Stimulated activated CD8-positive, alpha-beta memory T cell treated with anti-CD3 and anti-CD28 coated beads, Interleukin-7, amount 100 ng/mL, for 24 hours (primary cell): Measurements from ENCODE around the gene NTN1.

ENCODE experiments used
- DNase-seq: peaks from one replicate; pipeline ENCODE4 v3.0.0-alpha.2; 2020; ENCODE audit warnings: low read depth

The NTN1 gene

DNA sequence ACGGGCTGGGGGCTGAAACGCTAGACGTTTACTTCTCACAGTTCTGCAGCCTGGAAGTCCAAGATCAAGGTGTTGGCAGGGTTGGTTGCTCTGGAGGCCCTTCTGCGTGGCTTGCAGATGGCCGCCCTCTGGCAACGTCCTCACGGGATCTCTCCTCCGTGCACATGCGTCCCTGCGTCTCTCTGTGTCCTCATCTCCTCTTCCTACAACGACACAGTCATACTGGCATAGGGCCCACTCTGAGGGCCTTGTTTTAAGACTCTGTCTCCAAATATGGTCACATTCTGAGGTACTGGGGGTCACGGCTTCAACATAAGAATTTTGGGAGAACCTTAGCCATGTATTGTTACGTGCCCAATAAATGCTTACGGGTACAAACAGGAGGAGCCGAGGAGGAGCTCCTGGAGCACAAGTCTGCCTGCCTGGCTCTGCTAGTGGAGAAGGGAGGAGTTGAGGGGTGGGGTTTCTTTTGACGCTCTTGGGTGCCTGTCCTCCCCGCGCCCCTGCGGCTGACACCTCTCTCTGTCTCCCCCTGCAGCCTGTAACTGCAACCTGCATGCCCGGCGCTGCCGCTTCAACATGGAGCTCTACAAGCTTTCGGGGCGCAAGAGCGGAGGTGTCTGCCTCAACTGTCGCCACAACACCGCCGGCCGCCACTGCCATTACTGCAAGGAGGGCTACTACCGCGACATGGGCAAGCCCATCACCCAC is 141.1 kb downstream of the NTN1 start:
- no peak for DNase-seq

DNA sequence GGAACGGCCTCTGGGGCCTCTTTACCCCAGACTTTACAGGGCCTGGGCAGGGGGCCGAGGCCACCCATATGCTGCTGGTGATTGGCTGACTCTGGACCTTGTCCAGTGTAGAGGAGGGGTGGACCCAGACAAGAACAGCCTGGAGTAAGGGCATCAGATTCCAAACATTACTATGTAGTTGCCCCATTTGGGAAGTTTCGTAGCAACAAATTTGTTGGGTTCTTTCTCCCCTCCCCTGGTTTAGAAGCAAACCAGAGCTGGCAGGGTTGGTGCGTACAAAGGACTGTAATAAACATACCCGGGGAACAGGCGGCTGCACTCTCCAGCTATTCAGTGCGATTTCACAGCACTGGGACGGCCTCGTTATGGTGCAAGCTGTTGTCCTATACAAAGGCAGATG is 145.5 kb downstream of the NTN1 start:
- DNase-seq = no peak

DNA sequence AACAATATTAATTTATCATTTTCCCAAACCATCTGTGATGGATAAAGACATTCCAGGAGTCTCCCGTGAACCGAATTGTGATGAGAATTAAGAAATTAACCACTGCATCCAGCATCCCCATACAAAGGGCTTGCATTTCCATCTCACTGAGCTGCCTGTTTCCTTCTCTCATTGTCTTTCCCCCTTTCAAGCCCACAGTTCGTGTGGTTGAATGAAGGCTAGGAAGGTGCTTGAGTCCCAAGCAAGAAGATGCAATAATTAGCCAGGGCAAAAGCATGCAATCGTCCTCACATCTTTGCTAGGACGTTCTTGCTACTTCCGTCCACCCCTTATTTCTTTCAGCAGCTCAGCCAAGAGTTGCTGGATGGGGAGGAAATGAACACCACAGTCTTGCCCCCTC is 146.1 kb downstream of the NTN1 start:
- no peak for DNase-seq

DNA sequence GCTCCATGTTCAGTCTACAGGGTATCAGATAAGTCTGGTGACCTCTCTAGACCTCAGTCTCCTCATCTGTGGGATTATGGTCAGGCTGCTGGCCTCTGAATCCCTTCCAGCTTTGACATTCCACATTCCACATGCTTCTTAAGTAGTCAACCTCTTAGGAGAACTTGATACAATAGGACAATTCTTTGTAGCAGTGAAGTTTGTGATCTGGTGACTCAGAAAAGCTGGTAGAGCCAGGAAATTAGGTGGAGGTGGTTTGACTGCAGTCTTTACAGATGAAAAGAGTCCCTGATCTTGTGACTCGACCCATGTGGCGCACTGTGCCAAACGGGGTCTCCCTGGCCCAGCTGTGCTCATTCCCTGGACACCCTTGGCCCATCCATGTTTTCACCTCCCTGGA is 147.8 kb downstream of the NTN1 start:
- no peak for DNase-seq

DNA sequence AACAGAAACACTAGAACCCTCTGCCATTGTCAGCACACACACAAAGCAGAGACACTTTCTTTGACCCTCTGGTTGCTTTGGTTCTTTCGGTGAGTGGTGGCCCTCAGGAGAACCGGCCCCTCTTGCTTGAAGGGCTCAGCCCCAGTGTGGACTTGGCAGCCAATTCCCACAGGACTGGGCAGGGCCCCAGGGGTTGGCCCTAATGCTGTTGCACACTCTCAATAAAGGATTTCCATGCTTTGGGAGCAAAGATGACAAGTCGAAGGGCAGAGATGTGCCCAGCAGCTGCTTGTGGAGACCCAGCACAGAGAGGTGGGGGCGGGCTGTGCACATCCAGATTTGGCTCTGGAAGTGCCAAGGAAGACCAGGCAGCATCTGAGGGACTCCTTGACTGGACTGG is 149.0 kb downstream of the NTN1 start:
- no peak for DNase-seq

DNA sequence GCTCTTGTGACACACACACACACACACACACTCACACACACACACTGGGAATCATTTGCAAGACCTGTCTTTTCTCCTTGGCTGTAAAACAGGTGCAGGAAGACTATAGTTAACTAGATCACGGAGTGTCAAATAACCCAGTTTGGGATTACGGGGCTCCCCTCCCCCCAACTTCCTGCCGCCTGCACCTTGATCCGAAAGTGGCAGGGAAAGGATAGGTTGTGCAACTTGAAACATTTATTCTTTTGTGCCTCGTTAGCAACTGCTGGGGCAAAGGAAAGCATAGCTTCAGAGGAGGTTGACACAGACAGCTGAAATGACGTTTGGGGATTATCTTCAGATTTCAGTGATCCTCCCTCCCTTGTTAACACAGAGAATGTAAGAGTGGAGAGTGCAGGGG is 149.5 kb downstream of the NTN1 start:
- no peak for DNase-seq

DNA sequence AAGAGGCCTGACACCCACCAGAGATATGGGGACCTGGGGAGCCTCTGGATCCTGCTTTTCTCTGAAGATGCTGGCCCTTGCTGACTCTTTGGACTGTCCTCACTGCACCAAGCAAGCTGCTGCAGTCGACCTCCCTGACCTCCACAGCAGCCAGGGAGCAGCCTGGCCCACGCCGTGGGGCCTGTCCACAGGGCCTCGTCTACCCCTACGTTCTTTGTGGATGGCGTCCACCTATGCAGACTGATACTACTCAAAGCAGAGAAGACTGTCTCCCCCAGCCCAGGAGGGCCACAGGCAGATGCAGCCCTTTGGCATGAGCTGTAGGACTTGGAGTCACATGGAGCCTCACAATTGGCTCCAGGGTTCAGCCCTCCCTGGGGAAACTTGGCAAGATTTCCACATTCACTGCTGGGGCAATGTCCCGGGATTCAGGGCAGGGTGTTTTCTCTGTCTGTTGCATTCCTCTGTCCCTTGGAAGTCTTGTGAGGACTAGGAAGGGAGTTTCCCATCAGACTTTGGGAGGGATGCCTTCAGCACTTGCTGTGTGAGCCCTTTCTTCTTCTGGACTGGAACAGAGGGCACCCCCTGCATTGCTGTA is 152.2 kb downstream of the NTN1 start:
- DNase-seq = no peak

DNA sequence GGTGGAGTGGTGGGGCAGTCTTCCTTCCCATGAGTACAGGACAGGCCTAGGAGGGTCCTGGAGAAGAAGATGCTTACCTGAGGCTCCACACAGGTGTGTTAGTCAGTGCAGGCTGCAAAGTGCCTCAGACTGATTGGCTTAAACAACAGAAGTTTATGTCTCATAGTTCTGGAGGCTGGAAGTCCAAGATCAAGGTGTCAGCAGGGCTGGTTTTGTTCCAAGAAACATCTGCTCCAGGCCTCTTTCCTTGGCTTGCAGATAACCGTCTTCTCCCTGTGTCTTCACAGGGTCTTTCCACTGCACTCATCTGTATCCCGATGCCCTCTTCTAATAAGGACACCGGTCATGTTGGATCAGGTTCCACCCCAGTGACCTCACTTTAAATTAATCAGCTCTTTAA is 153.0 kb downstream of the NTN1 start:
- DNase-seq = no peak

DNA sequence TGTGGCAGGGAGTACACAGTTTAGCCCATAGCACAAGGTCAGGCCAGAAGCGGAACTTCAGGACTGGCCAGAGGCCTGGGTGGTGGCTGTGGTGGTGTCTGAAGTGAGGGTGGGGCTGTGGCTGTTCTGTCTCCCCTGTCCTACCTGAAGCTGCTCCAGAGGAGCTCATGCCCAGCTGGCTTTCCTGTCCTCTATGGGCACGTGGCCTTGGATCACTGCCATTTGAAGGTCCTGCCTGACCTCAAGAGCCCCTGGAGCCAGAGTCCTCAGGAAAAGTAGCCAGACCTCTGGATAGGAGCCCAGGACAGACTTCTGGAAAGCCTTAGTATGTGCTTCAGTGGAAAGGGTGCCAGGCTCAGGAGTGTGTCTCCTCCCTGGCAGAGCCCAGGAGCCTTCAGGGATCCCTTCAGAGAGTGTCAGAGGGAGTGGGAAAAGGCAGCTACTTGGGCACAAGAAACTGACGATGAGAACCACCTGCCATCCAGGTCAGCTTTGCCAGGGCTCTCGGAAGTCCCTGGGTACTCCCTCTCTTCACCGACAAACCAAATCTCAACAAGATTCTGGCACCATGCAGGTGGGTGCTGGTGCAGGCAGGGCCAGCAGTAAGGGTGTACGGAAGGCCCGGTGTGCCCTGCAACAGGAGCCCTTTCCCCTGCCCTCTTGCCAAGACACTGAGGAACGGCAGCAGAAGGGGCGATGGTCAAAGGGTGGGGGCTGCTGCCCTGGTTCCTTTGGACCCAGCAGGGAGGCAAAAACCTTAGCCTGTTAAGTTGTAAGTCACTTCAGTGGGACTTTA is 153.7 kb downstream of the NTN1 start:
- DNase-seq = no peak

DNA sequence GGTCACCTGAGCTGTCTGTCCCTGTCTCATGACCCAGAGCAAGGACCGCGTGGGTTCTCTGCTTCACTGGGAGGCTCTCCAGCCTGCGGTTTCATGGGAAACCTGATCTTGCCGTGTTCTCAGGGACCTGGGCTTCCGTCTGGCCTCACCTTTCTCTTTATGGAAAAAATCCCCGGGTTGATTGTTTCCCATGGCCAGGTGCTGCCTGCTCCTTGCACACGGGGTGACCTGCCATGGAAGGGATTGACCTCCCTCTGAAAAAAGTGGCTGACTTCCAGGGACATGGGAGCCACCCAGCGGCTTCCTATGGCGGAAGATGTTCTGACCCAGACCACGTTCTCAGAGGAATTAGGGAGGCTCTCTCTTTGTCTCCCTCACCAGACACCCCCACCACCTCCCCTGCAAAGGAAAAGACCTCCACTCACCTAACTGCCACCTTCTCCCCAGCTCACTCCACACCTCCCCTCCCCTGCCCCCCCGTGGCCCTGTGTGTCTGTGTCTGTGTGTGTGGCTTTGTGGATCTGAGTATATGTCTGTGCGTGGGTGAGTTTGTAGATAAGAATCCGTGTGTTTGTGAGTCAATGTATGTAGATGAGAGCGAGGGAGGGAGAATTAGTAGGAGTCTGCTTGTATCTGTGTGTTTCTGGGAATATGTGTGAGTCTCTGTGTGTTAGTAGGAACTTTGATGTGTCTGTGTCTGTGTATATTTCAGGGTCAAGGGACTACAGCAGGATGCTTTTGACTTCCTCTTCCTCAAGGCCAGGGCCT is 154.6 kb downstream of the NTN1 start:
- DNase-seq = no peak

DNA sequence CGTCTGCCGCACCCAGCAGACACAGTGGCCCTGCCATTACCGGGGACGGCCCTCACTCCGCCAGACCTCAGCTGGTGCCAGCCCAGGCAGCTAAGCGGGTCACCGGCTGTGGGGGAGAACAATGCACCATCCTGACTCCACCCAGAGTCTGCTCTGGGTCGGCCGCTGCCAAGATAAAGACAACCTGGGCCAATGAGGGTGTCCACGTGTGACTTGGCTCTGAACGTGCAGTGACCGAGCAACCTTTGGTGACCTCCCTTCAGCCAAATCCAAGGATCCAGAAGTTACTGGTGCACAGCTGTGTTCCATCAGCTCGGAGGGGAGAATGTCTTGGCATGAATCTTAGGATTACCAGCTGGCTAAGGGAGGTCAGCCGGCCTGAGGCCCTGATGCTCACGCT is 155.9 kb downstream of the NTN1 start:
- DNase-seq = no peak

DNA sequence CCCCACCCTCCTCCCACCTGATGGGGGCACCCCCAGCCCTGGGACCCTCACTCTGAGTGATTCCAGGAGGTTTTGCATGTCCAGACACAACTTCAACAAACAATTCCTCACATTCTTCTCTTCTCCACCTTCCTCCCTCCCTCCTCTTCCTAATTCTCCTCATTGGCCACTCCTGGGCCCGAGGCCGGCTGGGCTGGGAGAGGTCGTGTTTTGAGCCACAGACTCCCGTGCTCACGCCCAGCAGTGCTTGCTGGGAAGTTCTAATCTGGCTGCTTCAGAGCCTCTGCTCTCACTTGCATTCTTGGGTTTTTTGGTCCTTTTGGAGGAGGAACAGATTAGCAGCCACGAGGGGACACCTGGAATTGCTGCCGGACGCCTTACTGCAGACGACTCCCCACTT is 157.0 kb downstream of the NTN1 start:
- DNase-seq = no peak

DNA sequence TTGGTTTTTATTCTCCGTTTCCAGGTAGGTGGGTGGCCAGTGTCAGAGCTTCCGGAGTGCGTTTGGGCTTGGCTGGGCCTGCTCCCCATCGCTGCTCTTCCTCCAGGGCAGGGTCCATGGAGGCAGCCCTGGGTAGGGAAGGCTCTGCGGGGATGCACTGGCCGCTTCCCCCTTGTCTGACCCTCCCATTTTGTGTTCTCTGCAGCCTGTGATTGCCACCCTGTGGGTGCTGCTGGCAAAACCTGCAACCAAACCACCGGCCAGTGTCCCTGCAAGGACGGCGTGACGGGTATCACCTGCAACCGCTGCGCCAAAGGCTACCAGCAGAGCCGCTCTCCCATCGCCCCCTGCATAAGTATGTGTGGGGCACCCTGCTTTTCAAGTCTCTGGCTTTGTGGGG is 158.3 kb downstream of the NTN1 start:
- DNase-seq = no peak

DNA sequence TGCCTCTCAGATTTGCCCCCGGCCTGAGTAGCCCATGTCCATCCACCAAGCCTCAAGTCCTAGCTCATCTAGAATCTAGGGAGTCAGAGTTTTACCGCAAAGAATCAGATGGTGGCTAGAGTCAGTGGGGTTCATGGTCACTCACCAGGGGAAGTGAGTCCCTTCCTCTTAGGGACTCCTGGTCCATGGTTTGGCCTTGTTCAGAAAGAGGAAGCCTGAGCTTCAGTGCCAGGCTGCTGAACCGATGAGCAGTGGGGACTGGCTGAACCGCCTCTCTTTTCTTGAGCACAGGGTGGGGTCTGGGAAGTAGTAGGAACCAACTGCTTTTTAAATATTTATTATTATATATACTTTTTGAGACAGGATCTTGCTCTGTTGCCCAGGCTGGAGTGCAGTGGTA is 160.3 kb downstream of the NTN1 start:
- no peak for DNase-seq

DNA sequence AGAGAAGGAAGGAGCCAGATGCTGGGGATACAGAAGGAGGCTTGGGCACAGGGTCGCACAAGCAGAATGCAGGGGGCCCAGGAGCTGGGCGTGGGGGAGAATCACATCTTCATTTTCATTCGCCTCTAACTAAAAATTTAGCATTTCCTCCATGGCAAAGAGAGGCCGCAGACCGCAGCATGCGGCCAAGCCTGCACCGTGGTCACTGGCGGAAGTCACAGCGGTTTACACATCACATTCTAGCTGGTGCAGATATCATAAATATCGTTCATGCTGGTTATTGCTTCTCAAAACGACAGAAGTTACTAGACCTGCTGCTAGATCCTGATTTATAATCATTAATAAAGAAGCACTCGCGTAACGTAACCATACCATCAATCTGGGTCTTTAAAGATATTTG is 162.0 kb downstream of the NTN1 start:
- DNase-seq = no peak

DNA sequence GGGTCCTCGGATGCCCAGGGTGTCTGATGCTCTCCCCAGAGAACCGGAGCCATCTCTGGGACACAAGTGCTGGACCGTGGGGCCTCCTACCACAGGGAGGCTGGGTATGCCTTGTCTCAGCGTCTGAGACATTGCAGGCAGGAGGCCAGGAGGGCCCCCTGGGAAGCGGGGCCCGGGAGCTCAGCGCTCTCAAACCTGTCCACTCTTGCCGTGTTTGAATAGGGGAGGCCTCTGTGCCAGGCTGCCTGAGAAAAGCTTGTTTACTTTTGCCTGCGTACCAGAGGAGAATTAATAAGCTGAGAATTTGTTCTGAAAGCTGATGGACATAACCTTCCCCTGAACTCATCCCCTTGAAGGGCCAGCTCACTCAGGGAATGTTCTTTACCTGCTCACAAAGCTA is 163.8 kb downstream of the NTN1 start:
- DNase-seq = no peak

DNA sequence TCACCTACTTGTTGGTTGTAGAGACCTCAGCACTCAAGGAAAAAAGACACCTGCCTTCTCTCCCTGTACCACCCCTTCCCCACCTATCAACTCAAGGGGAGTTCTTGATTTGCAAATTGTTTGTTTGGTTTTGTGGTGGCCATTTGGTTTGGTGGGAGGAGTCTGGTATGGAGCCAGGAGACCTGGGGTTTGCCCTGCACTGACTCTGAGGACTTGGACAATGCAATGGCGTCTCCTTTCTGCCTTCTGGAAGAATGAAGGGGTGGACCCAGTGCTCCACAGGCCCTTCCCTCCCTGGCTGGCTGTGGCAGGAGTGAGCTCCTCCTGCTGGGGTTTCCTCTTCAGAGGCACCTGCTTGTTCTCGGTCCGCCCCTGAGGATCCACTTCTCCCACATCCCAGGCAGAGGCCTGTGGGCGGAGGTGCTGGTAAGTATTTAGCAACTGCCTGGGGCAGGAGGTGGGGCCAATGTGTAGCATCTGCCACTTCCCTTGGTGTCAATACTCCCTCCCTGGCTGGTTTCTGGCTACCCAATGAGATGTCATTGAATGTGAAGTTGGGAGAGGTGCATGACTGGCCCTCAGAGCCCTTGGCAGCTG is 164.5 kb downstream of the NTN1 start:
- DNase-seq = no peak

DNA sequence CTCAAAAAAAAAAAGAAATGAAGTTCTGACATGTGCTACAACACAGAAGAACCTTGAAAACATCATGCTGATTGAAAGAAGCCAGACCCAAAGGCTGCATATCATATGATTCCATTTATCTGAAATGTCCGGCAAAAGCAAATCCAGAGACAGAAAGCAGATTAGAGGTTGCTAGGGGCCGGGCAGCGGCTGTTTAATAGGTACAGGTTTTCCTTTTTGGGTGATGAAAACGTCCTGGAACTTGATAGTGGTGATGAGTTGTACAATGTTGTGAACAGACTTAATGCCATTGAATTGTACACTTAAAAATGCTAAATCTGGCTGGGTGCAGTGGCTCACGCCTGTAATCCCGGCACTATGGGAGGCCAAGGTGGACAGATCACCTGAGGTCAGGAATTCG is 166.5 kb downstream of the NTN1 start:
- DNase-seq = no peak

DNA sequence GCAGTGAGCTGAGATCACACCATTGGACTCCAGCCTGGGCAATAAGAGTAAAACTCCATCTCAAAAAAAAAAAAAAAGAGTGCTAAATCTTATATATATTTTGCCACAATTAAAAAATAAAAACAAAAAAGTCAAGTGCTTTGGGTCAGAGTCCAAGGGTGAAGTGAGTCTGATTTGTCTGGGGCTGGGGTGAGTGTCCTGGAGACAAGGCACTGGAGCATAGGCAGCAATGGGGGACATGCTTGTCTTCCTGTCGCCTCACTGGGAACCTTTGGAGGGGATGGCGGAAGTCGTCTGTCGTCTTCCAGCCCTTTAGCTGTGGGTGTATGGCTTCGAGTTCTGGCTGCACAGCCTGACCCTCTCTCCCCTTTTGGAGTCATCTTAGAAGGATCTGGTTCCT is 167.1 kb downstream of the NTN1 start:
- DNase-seq = no peak

DNA sequence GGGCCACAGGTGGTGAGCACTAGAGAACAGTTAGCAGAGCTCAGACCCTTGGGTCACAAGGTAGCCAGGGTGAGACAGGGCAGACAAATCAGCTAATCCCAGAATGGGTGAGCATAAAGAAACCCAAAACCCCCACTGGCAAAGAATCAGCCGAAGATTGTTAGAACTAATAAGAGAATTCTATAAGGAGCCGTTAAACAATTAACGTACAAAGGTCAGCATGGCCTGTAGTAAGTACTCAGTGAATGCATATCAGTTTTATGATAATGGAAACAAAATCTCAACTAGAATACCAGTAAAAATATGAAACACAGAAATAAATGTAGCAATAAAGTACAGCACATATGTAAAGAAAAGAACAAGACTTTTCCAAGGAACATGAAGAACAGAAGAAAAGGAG is 168.6 kb downstream of the NTN1 start:
- DNase-seq = no peak

DNA sequence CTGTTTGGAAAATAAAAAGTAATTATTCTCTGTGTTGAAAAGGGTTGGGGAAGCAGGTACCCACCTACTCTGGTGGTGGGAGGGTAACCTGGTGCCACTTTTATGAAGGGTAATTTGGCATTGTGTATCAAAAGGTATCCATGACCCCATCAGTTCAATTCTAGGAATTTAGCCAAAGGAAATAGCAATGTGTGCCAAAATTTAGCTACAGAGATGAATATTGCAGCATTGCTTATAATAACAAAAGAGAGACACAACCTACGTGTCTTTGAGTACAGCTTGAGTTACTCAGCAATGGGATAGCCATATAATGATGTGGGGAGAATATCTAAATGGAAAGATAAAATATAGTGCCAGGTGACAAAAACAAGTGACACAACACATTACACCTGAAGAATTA is 170.7 kb downstream of the NTN1 start:
- DNase-seq = no peak

DNA sequence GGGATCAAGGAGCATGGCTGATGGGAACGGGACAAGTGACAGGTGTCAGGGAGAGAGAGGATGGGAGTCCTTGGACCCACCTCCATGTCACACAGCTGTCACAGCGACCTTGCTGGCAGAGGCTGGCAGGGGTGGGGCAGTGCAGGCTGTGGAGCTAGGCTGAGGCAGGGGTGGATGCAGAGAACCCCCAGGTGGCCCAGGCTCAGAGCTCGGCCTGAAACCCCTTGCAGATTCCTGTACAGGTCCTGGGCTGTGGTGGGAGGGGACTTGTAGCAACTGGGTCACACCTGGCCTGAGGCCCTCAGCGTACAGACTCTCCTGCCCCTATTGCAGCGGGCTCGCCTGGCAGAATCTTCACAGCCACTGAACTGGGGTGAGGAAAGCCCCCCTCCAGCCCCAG is 174.1 kb downstream of the NTN1 start:
- no peak for DNase-seq
